CD4-positive, alpha-beta T cell treated with Interleukin-10 for 1 hour (primary cell): ENCODE data around the gene GINS1.
"Not testable (repeated sequence)": the region's sequence is repeated elsewhere in the genome, so short reads cannot be mapped to it uniquely, and the experiment has no call there.

Experiments
- DNase-seq: peaks from one replicate; pipeline ENCODE4 v3.0.0-alpha.2; 2020

GINS1 gene

GRCh38 chr20:25390538-25391528 lies 16.6 kb upstream of the GINS1 start, which contains the start of gene ABHD12:
ABHD12 (minus strand) TSS chr20:25390835; CDS start chr20:25390703, 132 bp downstream.
- peak; percentile 94 for DNase-seq

DNA sequence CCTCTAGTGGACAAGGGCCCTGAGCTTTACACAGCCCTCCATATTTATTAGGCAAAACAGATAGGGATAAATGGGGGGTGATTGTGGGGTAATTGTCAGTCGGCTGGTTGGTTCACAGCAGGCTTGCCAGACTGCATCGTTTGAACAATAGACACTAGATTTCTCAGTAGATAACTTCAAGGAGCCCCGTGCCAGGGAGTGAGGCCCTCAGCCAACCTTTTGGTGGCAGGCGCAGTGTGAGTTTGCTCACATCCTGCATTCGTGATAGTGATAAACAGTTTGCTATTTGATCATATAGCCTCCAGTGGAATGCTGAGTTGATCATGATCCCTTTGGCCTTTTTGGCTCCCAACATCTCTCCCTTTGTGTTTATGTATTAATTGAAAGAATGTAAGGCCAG lies 13.2 kb upstream of the GINS1 start:
- no peak for DNase-seq

DNA sequence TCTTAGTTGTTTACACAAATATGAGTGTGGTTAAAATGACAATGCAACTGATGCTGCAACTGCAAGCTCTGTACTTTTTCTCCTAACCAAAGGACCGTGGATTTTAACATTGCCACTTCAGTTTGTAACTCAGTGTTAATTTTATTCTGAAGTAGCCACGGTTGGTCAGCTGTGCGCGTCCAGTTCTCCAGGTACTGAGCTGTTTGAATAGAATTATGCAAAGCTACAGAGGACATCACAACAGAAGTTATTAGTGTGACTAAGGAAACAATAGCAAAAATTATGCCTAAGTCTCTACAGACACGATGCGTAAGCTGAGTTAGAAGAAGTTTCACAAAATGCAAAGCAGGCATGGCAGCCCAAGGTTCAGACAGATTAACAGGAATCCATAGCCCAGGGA lies 12.5 kb upstream of the GINS1 start:
- DNase-seq, result no peak

DNA sequence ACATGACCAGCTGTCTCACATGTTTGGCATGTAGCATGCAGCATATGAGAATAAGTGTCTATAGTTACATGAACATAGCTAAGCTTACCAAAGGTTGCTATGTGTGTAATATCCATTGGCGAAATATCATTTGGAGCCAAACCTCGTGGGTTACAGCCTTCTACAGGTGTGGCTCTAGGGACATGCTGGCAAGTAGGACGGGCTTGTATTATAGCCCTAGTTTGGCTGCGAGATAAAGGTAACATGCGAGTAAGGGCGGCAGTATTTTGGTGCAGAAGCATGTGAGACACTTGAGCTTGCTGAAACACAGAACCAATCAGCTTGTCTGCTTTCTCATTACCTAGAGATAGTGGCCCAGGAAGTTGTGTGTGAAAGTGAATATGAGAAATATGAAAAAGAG lies 10.4 kb upstream of the GINS1 start:
- DNase-seq, result no peak

- no peak for DNase-seq
Observed at GRCh38 chr20:25397821-25398220, 9.7 kb upstream of the GINS1 start.

DNA sequence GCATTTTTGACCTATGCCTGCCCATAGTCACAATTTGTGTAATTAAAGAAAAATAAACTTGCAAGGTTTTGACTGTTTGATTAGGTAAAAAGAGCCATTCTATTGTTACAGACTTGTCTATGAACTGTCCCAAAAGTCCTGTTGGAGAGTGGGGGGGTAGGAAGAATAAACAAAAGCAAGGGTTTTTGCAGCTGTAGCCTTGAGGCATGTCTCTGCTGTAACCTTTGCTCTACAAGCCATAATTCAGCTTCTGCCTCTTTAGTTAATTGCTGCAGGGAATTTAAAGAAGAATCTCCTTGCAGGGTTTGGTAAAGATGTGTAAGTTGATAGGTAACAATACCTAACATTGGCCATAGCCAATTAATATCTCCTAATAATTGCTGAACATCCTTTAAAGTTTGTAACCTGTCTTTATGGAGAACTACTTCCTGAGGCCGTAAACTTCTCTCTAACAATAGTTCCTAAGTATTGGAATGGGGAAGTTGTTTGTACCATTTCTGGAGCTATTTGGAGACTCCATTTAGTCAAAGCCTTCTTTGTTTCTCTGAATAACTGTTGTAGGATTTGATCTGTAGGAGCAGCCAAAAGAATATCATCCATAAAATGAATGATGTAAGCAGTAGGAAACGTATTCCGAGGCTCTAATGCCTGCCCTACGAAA lies 9.0 kb upstream of the GINS1 start:
- no peak for DNase-seq

DNA sequence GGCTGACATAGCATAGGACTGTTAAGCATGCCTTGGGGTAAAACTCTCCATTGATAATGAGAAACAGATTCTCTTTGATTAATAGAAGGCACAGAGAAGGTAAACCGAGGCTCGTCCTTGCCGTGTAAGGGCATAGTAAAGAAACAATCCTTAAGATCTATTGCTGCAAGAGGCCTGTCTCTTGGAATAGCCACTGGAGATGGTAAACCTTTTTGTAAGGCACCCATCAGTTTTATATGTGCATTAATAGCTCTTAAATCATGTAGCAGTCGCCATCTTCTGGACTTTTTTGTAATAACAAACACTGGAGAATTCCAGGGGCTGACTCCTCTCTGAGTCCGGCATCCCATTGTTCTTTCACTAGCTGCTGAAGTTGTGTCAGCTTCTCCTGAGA lies 8.4 kb upstream of the GINS1 start:
- peak; percentile 68 for DNase-seq

DNA sequence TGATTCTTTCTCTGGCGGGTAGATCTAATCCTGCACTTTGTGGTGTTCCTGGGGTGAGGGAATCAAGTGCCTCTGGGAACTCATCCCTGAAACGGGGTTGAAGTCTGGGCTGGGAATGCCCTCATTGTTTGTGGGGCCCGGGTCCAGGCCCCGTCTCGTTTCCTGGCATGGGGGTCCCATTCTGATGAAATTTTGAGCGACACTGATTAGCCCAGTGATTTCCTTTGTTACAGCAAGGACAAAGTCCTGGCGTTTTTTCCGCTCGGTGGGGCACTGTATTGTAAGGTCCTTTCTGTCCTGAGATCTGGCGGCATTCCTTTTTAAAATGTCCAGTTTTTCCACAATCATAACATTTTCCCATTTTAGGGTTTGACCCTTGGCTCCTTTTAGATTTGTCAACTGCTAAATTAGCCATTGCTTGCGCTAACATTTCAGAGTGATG lies 7.2 kb upstream of the GINS1 start:
- DNase-seq, result not testable (repeated sequence)

GRCh38 chr20:25402583-25402982 lies 4.9 kb upstream of the GINS1 start:
- DNase-seq, result no peak

DNA sequence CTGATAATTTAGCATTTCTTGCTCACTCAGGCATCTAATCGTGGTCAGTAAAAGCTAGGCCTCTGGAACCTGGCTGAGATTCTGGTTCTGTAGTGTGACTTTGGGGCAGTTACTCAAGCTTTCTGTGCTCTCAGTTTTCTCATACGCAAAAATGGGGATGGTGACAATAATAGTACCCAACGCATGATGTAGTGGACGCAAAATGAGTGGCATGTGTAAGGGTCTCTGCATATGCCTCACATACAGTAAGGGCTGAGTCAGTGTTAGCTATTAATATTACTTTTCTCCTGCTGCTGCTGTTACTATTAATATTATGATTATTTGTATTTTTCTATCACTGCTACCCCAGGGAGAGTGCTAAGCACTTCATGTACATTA lies 686 bp downstream of the GINS1 start:
- DNase-seq, result no peak

GRCh38 chr20:25408890-25409289 lies 1.4 kb downstream of the GINS1 start:
- no peak for DNase-seq

- DNase-seq, result no peak
Observed at GRCh38 chr20:25418776-25419175, 11.3 kb downstream of the GINS1 start.

DNA sequence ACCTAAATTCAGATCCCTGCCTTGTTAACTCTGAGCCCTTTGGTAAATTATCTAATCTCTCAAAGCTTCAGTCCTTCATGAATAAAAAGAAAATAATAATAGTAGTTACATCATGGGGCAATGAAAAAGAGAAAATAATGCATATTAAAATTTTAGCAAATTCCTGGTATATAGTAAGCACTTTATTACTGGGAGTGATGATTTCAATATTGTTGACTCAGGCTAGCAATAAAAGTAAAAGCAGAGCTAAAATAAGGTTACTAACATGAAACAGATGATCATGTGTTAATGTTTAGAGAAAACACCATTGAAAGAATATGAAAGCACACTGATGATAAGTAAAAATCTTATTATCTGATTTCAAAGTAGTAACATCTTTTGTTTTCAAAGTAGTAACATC lies 13.6 kb downstream of the GINS1 start:
- DNase-seq, result no peak

GRCh38 chr20:25422032-25422431 lies 14.6 kb downstream of the GINS1 start:
- no peak for DNase-seq

- DNase-seq, result no peak
Observed at GRCh38 chr20:25424536-25424935, 17.1 kb downstream of the GINS1 start.

- DNase-seq, result no peak
Observed at GRCh38 chr20:25437153-25437581, 29.7 kb downstream of the GINS1 start.

DNA sequence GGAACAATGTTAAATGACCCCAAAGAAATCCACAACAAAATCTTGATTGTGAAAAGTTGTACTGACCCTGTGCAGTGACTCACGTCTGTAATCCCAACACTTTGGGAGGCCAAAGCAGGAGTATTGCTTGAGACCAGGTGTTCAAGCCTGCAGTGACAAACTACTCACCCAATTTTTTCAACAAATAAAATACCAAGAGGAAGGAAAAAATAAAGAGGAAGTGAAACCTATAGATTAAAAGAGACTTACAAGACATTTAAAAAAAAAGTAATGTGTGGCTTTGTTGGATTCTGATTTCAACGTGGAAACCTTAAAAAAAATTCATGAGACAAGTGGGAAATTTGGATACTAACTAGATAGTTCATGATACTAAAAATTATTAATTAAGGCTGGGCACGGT lies 31.9 kb downstream of the GINS1 start:
- DNase-seq, result no peak

GRCh38 chr20:25444556-25444955 lies 37.1 kb downstream of the GINS1 start:
- DNase-seq, result no peak

GRCh38 chr20:25447671-25448070 lies 40.2 kb downstream of the GINS1 start:
- no peak for DNase-seq

GRCh38 chr20:25452333-25452732 lies 44.9 kb downstream of the GINS1 start:
- no peak for DNase-seq

- no peak for DNase-seq
Observed at GRCh38 chr20:25453035-25453810, 45.8 kb downstream of the GINS1 start.

DNA sequence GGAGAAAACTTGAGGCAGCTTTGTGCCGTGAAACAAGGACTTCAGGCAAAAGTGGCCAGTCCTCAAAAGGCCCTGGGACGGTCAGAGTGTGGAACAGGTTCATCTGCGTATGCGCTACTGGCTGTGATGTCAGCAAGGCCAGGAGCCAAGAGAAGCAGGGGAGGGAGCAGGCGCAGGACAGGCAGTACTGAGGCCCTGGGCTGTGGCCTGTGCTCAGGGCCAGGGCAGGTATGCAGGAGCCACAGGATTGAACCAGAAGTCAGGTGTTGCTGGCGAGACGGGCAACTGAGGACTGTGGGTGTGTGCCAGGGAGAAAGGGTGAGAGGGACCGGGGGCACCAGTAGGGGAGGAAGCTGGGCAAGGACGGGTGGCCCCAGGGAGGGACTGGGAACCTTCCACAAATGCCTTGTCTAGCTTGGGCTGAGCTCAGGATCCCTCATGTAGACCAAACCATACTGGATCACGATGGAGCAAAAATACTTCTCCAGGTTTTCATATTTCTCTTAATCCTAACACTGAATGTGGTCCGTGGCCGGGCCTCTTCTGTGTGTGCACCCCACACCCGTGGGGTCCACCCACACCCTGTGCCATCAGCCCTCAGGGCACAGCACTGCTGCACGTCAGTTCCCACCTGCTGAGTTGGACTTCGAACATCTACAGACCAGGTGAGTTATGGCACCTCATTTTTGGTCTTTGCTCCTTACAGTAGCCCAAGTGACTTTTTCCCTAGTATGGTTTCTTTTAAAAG lies 46.9 kb downstream of the GINS1 start:
- no peak for DNase-seq
